Measurements from ENCODE around the gene FANCL.

GRCh38 chr2:58137856-58138255 is 103.3 kb downstream of the FANCL start:
- no peak for TF ChIP-seq CTCF (conservative IDR thresholded peaks at IDR 0.05 in 1 of 2, IDR thresholded peaks at IDR 0.05 in 1 of 2; ENCODE audit: extremely low read depth in 1 of 2, insufficient read depth in 1 of 2, low read depth in 1 of 2, low read length in 2 of 2)
- no peak for TF ChIP-seq EZH2 (IDR thresholded peaks at IDR 0.05; ENCODE audit: borderline replicate concordance, low read length)
